HG03159 (cell line): ENCODE data around the gene EFNA5.
"Not testable (repeated sequence)": the region's sequence is repeated elsewhere in the genome, so short reads cannot be mapped to it uniquely, and the experiment has no call there.

Source experiments
- ATAC-seq: cut with Tn5 transposase; IDR thresholded peaks from one replicate; pipeline ENCODE4 v1.9.1; 2021; ENCODE audit warnings: mild to moderate bottlenecking, moderate library complexity; ENCODE audit not compliant: unreplicated experiment

Gene EFNA5

GRCh38 chr5:107437154-107437553 lies 233.6 kb downstream of the EFNA5 start:
- ATAC-seq, result no peak

GRCh38 chr5:107436201-107436600 lies 234.5 kb downstream of the EFNA5 start:
- ATAC-seq, result no peak

GRCh38 chr5:107435061-107435460 lies 235.7 kb downstream of the EFNA5 start:
- ATAC-seq, result no peak

GRCh38 chr5:107433646-107434045 lies 237.1 kb downstream of the EFNA5 start:
- ATAC-seq, result not testable (repeated sequence)

GRCh38 chr5:107431998-107432397 lies 238.7 kb downstream of the EFNA5 start:
- ATAC-seq, result no peak

- no peak for ATAC-seq
These were observed 239.2 kb downstream of the EFNA5 start for GRCh38 chr5:107431536-107431935.

- no peak for ATAC-seq
These were observed 240.6 kb downstream of the EFNA5 start for GRCh38 chr5:107430071-107430625.

GRCh38 chr5:107428303-107428813 lies 242.4 kb downstream of the EFNA5 start:
- ATAC-seq, result no peak

GRCh38 chr5:107426872-107427271 lies 243.9 kb downstream of the EFNA5 start:
- no peak for ATAC-seq

GRCh38 chr5:107426209-107426608 lies 244.5 kb downstream of the EFNA5 start:
- ATAC-seq, result no peak

GRCh38 chr5:107425541-107426031 lies 245.2 kb downstream of the EFNA5 start:
- no peak for ATAC-seq

- ATAC-seq, result no peak
These were observed 246.2 kb downstream of the EFNA5 start for GRCh38 chr5:107424491-107424890.

- no peak for ATAC-seq
These were observed 248.2 kb downstream of the EFNA5 start for GRCh38 chr5:107422494-107422893.

- no peak for ATAC-seq
These were observed 251.2 kb downstream of the EFNA5 start for GRCh38 chr5:107419498-107419897.

- ATAC-seq, result no peak
These were observed 251.8 kb downstream of the EFNA5 start for GRCh38 chr5:107418902-107419301.

GRCh38 chr5:107418071-107418470 lies 252.7 kb downstream of the EFNA5 start:
- ATAC-seq, result no peak

GRCh38 chr5:107415762-107416161 lies 255.0 kb downstream of the EFNA5 start:
- no peak for ATAC-seq

GRCh38 chr5:107414802-107415201 lies 255.9 kb downstream of the EFNA5 start:
- no peak for ATAC-seq

GRCh38 chr5:107413754-107414153 lies 257.0 kb downstream of the EFNA5 start:
- no peak for ATAC-seq

- no peak for ATAC-seq
These were observed 262.2 kb downstream of the EFNA5 start for GRCh38 chr5:107408564-107408963.

- no peak for ATAC-seq
These were observed 262.9 kb downstream of the EFNA5 start for GRCh38 chr5:107407713-107408298.

GRCh38 chr5:107404595-107405374 lies 266.0 kb downstream of the EFNA5 start:
- ATAC-seq, result no peak
